NCI-H2196 treated with DMSO at 0.1 percent for 48 hours (cell line): ENCODE data around the gene LGR4.

Source experiments
- DNase-seq: peaks from one replicate; lab custom pipeline; 2025; ENCODE audit not compliant: unreplicated experiment; lab: John Stamatoyannopoulos, UW

LGR4 gene

DNA sequence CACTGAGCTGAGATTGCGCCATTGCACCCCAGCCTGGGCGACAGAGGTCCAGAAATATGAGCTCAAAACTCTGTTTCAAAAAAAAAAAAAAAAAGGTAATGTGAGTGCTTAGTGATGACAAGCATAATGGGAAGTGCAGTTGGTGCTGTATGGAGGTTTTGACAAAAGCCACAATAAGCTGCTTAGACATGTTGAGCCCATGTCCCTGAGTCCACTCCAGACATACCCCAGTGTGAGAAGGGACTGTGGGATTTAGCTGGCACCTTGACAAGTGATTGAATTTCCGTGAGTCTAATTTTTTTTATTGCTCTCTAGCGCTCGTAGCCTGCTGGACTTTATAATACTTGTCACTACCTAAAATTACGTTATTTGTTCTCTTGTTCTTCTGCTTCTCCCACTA is 15.1 kb upstream of the LGR4 start:
- no peak for DNase-seq

DNA sequence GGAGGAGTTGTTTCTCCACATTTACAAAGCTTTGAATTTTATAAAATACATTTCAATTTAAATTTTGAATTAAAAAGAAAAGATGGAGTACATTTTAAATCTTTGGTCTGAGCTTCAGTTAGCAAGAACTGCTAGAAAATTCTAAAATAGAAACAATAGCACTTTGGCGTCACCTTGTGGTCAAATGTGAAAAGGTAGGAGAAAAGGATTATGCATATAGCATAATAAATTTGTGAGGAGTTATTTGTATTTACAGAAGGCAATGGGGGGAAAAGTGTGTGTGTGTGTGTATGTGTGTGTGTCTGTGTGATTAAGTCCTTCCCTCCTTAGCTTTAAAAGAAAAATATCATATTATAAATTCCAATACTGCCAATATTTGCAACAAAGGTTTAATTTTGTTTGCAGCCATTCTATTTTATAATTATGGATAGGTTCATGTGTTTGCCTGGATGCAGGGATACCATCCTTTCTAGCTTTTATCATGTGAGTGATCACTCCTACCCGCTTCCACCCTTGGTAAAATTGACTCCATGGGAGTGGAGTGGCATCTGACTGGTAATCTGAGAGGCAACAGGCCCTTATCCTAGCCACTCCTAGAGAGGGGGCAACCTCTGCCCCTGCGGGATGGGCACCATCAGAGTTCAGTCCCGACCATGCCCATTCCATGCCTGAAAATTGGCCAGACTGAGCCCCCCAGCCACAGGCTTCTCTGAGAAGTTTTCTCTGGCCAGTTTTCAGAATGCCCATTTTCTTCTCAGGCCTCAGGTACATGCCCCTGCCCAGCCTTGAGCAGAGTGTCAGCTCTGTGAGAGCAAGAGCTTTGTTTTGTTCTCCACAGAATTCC is 13.6 kb upstream of the LGR4 start:
- DNase-seq = no peak

DNA sequence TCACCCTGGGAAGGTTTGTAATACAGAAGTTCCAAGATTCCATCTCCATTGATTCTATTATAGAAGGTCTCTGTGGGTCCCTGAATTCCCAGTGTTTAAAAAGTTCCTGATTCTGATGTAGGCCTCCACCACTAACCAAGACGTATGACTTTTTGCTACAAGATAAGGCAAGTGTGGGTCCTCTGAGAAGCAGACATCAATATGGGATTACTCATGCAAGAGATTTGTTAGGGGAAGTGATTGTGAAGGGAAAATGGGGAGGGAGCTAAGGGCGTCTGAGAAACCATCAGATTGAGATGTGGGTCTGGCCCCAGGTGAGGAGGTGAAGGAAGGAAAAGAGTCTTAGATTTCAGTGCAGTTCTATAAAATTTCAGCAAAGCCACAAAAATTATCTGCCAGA is 10.2 kb upstream of the LGR4 start:
- no peak for DNase-seq

DNA sequence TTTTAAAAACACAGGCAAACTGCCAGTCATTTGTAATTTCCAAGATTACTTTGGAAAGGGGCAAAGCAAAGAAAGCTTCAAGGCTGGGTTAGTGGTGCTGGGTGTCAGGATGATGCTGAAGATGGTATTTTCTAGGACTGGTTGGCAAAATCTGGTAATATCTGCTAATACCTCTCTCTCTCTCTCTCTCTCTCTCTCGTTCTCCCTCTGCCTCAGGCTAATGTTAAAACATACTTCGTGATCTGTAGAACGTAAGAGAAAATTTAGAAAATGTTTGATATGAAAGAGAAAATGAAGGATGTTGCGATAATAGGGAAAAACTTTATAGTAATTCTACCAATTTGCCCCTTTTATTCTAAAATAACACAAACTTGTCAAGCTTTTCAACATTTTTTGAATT is 9.4 kb upstream of the LGR4 start:
- no peak for DNase-seq

DNA sequence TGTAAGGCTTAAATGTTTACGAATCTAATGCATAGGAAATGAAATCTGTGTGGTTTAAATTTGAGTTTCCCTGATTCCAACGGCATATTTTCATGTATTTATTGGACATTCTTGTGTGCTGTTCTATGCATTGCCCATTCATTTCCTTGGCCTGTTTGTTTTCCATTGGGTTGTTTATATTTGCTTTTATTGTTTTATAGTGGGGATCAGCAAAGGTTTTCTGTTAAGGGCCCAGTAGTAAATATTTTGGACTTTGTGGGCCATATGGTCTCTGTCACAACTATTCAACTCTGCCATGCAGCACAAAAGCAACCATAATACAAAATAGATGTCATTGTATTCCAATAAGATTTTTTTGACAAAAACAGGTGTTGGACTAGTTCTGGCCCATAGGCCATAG is 5.2 kb upstream of the LGR4 start:
- DNase-seq = no peak

DNA sequence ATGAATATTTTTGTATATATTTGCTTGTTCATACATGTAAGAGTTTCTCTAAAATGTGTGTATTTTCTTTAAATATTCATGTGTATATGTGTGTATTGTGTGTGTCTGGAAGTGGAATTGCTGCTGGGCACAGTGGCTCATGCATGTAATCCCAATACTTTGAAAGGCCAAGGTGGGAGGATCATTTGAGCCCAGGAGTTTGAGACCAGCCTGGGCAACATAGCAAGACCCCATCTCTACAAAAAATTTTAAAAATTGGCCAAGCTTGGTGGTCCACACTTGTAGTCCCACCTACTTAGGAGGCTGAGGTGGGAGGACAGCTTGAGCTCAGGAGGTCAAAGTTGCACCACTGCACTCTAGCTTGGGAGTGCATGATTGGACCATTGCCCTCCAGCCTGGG is 4.7 kb upstream of the LGR4 start:
- DNase-seq = no peak

DNA sequence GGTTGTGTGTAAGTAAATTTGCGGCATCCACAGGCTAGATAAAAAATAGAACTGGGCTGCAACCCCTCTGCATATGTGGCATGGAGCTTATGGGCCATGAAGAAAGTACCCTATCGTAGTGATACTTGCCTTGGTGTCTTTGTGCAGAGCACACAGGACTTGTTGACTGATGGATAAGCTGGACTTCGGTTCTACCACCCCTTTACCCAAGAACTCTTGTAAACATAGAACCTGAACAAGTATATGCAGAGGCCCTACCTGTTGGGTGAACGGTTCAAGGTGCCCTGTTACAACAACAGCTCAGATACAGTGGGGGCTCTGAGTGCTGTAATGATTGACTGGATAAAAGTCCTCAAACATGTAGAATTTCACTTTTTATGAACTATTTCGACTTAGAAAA is 3.0 kb upstream of the LGR4 start:
- DNase-seq = no peak

DNA sequence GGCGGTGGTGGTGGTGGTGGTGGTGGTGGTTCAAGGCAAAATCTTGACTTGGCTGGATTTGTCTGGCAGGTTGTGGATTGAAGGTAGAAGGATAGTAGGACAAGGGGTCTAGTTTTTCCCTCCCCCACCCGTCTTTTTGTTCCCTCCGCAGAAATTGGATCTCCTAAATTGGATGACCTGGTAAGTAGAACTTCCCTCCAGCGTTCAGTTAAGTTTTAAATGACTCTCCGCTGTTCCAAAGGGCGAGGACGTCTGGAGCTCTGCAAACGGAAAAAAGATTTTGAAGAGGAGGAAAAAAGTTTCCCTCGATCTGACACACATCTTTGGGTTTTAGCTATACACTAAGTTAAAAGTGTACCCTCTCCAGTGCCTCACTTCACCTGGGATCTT is 422 bp upstream of the LGR4 start:
- DNase-seq = no peak

DNA sequence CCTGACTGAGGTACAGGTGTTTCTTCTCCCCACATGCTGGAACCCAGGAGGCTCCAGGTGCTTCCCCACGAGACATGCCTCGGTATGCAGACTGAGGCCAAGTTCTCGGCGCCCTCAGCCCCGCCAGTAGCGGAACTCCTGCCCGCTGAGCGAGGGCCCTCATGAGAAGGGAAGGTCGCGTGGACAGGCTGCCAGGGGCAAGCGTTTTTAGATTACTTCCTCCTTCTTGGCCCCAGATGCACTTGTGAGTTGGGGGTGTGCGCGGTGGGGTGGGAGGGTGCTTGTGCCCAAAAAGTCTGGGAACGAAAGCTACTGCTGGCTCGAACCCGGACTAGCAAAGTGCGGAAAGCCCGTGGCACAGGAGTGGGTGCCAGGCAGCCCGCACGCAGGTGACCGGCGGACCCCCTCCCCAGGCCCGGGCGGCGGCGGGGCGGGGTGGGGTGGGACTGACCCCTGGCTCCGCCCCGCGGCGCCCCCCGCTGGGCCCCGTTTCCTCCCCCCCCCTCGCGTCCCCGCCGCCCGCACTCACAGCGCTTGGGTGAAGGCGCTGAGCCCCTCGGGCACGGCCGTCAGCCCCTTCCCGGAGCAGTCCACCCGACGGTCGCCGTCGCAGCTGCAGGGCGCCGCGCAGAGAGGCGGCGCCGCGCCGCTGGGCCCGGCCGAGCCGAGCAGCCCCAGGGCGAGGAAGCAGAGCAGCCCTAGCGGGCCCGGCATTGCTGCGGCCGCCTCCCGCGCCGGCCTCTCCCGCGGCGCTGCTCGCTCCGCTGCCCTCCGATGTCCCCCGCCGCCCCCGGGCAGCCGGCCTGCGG is 797 bp downstream of the LGR4 start:
- no peak for DNase-seq

DNA sequence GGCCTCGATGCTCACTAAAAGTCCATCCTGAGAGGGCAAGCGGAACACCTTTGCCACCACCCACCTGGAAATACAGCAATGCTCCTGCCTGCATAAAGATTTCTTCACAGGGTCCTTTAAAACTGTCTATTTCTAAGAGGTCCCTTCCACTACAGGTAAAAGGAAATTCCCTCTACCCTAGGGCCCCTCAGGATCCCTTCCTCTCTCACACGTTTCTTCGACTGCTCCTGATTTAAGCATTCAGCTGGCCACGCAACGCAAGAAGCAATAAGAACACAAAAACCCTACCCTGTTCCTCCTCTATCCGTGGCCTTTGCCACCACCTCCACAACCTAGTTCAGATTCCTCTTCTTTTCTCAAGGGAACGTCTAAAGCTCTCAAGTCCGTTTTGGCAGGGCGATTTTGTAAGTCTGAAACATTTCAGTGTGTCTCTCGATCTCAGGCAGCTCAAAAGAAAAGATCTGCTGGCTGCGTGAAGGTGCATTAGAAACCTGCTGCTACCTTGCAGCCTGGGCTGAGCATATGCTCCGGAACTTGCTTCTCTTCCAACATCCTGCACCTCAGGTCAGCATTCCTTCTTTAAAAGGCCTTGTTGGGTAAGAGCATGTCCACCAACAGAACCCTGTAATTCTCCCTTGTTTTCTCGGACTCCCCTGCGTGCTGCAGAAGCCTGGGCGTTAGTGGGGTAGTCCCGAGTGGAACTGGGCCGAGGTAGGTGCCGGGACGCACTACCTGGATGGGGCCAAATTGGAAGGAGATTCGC is 1.6 kb downstream of the LGR4 start:
- no peak for DNase-seq

DNA sequence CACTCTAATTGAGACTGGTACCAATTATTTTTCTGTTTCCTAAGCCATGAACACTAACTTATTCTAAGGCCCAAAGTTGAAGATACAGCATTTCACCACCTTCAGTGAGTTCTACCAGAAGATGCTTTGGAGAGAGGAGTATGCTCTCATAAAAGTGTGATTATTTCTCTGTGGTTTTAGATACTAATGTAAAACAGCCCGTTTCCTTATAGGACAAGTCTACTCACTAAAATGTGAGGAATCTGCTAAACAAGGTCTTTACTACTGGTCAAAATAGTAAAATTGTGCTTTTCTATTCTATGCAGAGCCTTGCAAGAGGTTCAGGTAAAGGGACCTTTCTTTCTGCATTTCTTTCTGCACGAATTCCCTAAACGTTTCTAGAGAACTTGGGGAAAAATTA is 2.4 kb downstream of the LGR4 start:
- no peak for DNase-seq

DNA sequence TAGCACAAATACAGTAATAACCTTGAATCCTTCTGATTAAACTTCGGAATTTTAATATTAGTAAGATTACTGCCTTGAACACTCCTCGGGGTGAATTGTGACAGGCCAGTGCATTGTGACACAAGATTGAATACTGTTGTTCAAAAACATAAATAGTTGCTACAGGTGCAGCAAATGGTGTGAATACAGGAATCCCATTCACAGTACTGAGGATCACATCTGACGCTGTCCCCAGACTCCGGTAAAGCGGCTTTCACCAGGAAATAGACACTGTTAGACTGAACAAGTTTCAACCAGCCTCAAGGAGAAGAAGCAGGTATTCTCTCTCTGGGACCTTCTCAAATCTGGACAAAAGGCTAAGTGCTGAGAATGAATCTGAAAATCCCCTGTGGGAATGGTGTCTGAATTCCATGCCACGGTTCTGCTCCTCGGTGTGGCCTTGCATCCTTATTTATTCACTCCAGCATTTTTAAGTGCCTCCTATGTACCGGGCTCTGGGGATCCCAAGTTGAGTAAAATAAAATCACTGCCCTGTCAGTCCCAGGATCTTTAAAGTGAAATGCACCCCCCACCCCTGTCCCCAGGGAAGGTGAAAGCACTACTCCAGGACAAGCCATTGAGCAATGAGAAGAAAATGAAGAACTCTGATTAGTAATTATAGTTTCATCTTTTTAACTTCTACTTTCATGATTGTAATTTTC is 3.4 kb downstream of the LGR4 start:
- no peak for DNase-seq

DNA sequence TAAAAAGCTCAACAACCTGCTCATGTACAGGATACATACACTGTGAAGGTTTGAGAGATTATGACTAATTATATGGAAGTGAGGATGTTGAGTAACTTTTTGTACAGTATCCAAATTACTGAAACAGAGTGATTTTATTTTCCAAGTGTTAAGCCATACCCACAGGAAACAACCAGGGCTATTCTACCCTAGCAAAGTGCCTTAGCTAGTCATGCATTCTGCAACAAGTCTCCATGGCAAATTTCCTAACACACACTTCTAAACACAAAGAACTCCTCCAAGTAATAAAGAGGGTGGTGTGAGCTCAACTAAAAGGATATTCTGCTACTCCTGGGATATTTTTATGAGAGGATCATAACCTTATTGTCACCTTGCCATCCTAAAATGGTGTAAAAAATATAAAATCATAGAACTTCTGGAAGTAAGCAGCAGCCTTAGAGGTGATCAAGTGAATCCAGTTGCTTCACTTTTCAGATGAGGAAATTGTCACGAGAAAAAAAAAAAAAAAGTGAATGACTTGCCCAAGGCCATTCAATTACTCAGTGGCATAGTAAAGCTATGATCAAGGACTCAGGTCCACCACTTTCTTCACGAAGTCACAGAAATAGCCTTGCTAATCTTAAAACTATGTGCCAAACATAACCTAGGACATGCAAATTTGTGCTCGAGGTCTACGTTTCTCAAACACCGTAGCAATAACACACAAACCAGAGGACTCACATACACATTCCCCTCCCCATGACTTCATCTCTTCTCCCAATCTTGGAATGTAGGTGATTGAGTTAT is 4.2 kb downstream of the LGR4 start:
- no peak for DNase-seq

DNA sequence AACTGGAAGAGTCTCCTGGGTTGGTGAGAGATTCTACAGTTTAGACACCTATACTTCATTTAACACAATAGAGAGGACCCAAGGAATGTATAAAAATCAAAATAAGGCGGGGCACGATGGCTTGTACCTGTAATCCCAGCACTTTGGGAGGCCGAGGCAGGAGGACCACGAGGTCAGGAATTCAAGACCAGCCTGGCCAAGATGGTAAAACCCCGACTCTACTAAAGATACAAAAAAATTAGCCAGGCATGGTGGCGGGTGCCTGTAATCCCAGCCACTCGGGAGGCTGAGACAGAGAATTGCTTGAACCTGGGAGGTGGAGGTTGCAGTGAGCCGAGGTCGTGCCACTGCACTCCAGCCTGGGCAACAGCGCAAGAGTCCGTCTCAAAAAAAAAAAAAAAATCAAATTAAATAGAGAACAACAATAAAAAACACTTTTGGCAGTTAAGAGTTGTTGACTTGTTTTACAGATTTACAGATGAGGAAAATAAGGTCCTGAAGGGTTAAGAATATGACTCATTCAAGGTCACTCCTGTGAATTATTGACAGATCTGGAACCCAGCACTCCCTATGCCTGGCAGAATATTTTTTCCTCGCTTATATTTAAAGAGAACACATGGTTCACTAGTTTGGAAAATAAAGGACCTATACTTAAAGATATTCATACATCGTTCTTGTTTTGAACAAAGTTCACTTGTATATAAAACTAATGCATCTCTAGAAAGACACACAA is 5.2 kb downstream of the LGR4 start:
- no peak for DNase-seq

DNA sequence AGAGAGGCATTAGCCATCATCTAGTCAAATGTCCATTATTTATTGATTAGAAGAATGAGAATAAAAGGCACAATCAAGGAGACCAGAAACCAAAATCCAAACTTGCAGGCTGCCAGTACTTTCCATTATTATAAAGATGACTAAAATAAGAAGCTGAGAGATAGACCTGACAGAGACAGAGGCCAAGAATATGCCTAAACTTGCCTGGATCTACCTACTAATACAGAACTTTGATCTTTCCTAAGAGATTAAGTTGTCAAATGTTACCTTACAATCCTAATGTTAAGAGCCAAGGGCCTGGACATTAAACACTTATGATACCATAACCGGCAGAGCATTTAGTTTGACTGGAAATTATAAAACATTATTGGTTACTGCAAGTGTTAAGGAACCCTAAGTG is 6.2 kb downstream of the LGR4 start:
- no peak for DNase-seq

DNA sequence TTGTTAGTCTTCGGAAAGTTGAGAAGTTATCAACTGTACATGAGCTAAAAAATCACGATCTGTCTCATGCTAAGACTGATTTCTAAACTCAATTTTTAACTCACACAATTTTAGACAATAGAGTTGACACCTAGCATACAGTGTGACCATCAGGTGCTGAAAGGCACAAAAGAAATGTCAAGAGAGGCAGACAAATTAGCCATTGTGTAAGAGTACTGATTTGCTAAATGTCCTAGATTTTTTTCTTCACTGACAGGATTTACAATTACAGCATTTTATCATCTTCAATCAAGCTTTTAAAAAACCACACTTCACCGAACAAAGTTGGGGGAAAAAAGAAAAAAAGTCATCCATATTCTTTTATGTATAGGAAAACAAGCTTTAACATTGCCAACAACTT is 7.0 kb downstream of the LGR4 start:
- DNase-seq = no peak

DNA sequence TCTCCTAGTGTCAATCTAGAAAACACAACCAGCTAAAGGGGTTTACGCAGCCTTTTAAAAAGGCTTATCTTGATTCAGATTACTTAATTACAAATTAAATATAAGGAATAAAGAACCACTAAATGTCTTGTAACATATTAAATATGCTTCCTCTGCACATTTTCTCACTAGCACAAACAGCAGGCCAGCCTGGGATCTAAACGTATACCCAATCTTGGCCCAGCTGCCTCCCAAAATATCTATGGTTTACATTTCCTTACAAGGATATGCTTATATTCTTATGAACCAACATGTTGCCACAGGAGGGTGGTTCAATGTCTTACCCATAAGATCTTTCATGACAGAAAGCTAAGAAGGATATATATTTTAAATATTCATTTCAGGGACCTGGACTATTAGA is 7.7 kb downstream of the LGR4 start:
- DNase-seq = no peak

DNA sequence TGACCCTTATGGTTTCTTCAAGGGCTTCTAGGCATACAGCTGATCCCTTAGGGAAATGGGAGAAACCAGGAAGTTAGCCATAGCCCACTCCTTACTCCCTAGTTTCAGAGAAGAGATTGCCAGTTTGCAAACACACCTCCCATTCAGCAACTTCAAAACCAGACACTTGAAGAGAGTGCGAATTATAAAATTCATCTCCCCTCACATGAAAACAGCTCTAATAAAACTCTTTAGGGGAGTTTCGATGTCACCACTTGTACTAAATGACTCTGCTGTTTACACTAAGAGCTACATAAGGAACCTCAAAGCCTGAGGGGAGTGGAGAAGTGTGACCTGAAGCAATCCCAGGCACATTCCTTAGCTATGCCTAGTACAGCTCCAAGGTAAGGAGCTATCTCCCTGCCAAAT is 8.3 kb downstream of the LGR4 start:
- no peak for DNase-seq

DNA sequence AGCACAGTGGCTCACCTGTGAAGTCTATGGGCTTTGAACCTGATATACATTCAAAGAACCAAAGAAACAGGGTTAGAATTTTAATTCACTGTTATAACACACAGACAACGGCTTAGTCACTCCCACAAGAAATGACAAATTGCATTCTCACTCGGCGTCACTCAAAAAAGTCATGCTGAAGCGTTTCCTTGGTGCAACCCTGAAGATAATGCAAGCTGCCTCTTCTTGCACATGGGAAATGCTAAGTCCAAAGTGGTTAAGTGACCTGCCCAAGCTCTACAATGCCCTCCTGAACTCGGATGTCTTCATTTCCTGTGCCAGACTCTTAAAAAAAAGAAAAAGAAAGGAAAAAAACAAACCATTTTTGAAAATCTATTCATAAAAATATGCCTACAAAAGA is 10.0 kb downstream of the LGR4 start:
- no peak for DNase-seq
